ENCODE results near the gene PIM1. TPM values are rescaled to one million over a fixed set of nuclear protein-coding genes. Genes with fewer than 3 reads are reported as not detected.
"Not testable (repeated sequence)": the region's sequence is repeated elsewhere in the genome, so short reads cannot be mapped to it uniquely, and the experiment has no call there.

PIM1 gene
- polyA plus RNA-seq, 1 donor from 2014 or later = 4.1 TPM

DNA sequence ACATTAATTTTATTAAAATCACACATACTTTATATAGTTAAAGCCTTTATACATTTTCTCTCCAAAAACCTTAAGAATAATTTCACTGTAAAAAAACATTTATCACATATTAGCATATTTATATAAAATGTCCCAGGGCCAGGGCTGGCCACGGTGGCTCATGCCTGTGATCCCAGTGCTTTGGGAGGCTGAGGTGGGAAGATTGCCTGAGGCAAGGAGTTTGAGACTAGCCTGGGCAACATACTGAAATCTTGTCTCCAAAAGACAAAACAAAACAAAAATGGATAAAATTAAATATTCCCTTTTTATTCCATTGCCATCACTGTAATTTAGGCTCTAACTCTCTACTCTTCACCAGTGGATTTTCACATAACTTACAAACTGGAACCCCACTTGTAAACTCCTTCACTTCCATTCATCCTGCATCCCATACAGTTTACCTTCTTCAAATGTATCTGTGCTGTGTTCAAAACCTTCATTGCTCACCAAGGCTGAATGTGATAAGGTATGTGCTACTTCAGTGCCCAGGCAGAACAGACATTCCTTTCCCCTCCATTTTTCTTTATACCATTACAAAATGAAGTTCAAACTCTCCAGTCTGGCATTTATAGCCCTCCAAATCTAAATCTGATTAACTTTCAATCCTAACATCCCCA, 42.9 kb upstream of the PIM1 start:
- no peak overlapping the region for H2AFZ ChIP-seq (ENCODE audit: low read depth, low read length)
- H3K79me2 ChIP-seq (replicated peaks; ENCODE audit: insufficient read depth, low read length) = no peaks in the 10 kb centered on the region
- H3K9me2 ChIP-seq (ENCODE audit: insufficient read depth, low read length) = no peaks in the 10 kb centered on the region
- no peaks in the 10 kb centered on the region for H3K9me3 ChIP-seq (ENCODE audit: low read length)
- no peak overlapping the region for H3K27ac ChIP-seq (ENCODE audit: low read length)
- no peaks in the 10 kb centered on the region for H3F3A ChIP-seq (ENCODE audit: insufficient read depth, low read length, poor library complexity, severe bottlenecking)
- H3K27me3 ChIP-seq (ENCODE audit: insufficient read depth, low read depth, low read length) = no peaks in the 10 kb centered on the region
- no peaks in the 10 kb centered on the region for H3K36me3 ChIP-seq (ENCODE audit: insufficient read depth, low read length)
- no peak overlapping the region for H3K9ac ChIP-seq (ENCODE audit: low read length)
- no peak for TF ChIP-seq EP300 (conservative IDR thresholded peaks at IDR 0.05; ENCODE audit: poor library complexity, severe bottlenecking)
- TF ChIP-seq, protein P1, sequence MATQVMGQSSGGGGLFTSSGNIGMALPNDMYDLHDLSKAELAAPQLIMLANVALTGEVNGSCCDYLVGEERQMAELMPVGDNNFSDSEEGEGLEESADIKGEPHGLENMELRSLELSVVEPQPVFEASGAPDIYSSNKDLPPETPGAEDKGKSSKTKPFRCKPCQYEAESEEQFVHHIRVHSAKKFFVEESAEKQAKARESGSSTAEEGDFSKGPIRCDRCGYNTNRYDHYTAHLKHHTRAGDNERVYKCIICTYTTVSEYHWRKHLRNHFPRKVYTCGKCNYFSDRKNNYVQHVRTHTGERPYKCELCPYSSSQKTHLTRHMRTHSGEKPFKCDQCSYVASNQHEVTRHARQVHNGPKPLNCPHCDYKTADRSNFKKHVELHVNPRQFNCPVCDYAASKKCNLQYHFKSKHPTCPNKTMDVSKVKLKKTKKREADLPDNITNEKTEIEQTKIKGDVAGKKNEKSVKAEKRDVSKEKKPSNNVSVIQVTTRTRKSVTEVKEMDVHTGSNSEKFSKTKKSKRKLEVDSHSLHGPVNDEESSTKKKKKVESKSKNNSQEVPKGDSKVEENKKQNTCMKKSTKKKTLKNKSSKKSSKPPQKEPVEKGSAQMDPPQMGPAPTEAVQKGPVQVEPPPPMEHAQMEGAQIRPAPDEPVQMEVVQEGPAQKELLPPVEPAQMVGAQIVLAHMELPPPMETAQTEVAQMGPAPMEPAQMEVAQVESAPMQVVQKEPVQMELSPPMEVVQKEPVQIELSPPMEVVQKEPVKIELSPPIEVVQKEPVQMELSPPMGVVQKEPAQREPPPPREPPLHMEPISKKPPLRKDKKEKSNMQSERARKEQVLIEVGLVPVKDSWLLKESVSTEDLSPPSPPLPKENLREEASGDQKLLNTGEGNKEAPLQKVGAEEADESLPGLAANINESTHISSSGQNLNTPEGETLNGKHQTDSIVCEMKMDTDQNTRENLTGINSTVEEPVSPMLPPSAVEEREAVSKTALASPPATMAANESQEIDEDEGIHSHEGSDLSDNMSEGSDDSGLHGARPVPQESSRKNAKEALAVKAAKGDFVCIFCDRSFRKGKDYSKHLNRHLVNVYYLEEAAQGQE (IDR thresholded peaks at IDR 0.05; ENCODE audit: borderline replicate concordance) = no peak
- no peak for TF ChIP-seq EZH2 (IDR thresholded peaks at IDR 0.05; ENCODE audit: borderline replicate concordance, insufficient read depth, low read length, poor library complexity, severe bottlenecking)
- no peak for TF ChIP-seq MXI1 (conservative IDR thresholded peaks at IDR 0.05; ENCODE audit: poor library complexity, severe bottlenecking)
- H4K20me1 ChIP-seq (ENCODE audit: insufficient read depth) = no peaks in the 10 kb centered on the region
- no peak overlapping the region for H3K4me2 ChIP-seq (ENCODE audit: low read length)
- H3K4me3 ChIP-seq (ENCODE audit: low read length) = no peak overlapping the region

DNA sequence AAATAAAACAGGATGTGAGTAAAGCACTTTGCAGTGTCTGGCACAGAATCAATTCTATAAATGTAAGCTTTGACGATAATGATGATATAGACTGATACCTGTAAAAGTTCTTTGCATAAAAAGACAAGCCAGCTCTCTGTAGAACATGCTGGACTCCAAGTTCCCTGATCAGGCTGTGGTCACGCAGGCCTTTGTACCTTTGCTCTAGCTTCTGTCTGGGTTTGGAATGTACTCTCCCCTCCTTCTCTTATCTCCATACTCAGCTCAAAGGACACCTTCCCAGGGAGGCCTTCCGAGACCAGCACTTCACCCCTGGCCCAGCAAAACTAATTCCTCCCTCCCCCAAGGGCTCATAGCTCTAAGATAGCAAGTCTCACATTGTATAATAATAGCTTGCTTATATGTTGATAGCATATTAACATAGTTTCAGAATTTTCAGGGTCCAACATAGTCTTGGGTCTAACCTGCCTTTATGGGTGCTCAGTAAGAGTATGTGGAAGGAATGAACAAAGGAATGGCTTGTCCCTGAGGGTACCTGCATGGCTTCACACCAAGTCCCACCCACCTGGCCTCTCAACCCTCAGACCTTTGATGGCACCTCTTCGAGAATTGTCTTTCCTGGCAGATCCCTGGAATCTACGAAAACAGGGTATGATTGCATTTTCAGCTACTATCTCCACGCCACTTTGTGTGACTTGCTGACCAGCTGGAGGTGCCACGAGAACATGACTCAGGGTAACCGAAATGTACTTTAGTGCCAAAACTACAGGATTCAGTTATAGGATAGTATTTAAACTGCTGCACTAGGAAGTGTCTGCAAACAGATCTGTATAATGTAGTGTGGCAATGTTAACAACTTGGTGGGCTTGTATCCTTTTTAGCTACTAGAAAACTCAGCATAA, 41.7 kb upstream of the PIM1 start:
- H3K79me2 ChIP-seq (replicated peaks; ENCODE audit: insufficient read depth, low read length) = no peaks in the 10 kb centered on the region

DNA sequence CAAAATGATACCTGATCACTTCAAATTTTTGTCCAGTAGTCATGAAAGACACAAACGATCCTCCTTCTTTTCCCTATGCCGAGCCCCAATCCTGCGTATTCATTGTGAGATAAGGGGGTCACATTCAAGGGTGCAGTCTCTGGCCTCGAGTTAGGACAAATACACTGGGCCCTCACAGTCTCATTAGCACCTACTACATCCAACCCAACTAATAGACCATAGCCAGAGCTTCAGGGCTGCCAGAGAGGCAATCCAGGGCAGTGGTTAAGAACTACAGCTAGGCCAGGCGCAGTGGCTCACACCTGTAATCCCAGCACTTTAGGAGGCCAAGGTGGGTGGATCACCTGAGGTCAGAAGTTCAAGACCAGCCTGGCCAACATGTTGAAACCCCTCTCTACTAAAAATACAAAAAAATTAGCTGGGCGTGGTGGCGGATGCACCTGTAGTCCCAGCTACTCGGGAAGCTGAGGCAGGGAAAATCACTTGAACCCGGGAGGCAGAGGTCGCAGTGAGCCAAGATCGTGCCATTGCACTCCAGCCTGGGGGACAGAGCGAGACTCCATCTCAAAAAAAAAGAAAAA, 41.0 kb upstream of the PIM1 start:
- not testable (repeated sequence) for H3K4me2 ChIP-seq (ENCODE audit: low read length); H3K27me3 ChIP-seq (ENCODE audit: insufficient read depth, low read depth, low read length); H3F3A ChIP-seq (ENCODE audit: insufficient read depth, low read length, poor library complexity, severe bottlenecking); H2AFZ ChIP-seq (ENCODE audit: low read depth, low read length); H3K9ac ChIP-seq (ENCODE audit: low read length); H3K9me3 ChIP-seq (ENCODE audit: low read length); H3K9me2 ChIP-seq (ENCODE audit: insufficient read depth, low read length); H3K36me3 ChIP-seq (ENCODE audit: insufficient read depth, low read length); H3K27ac ChIP-seq (ENCODE audit: low read length); H4K20me1 ChIP-seq (ENCODE audit: insufficient read depth); H3K4me3 ChIP-seq (ENCODE audit: low read length); H3K79me2 ChIP-seq (replicated peaks; ENCODE audit: insufficient read depth, low read length)

More for the DNA sequence above, 41.7 kb upstream of the PIM1 start:
- Histone ChIP-seq H4K20me1 (ENCODE audit: insufficient read depth) (no peaks in the 10 kb centered on the region), H3K27ac (ENCODE audit: low read length) (no peak overlapping the region), H3K9ac (ENCODE audit: low read length) (no peak overlapping the region), H3K4me2 (ENCODE audit: low read length) (no peak overlapping the region), H3F3A (ENCODE audit: insufficient read depth, low read length, poor library complexity, severe bottlenecking) (no peaks in the 10 kb centered on the region), H3K9me3 (ENCODE audit: low read length) (no peaks in the 10 kb centered on the region), H3K27me3 (ENCODE audit: insufficient read depth, low read depth, low read length) (no peaks in the 10 kb centered on the region), H3K36me3 (ENCODE audit: insufficient read depth, low read length) (no peaks in the 10 kb centered on the region), H3K4me3 (ENCODE audit: low read length) (no peak overlapping the region), H2AFZ (ENCODE audit: low read depth, low read length) (no peak overlapping the region), H3K9me2 (ENCODE audit: insufficient read depth, low read length) (no peaks in the 10 kb centered on the region)
- TF ChIP-seq RAD21 (conservative IDR thresholded peaks at IDR 0.05) = no peak
- TF ChIP-seq, protein P2, sequence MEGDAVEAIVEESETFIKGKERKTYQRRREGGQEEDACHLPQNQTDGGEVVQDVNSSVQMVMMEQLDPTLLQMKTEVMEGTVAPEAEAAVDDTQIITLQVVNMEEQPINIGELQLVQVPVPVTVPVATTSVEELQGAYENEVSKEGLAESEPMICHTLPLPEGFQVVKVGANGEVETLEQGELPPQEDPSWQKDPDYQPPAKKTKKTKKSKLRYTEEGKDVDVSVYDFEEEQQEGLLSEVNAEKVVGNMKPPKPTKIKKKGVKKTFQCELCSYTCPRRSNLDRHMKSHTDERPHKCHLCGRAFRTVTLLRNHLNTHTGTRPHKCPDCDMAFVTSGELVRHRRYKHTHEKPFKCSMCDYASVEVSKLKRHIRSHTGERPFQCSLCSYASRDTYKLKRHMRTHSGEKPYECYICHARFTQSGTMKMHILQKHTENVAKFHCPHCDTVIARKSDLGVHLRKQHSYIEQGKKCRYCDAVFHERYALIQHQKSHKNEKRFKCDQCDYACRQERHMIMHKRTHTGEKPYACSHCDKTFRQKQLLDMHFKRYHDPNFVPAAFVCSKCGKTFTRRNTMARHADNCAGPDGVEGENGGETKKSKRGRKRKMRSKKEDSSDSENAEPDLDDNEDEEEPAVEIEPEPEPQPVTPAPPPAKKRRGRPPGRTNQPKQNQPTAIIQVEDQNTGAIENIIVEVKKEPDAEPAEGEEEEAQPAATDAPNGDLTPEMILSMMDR (IDR thresholded peaks at IDR 0.05; ENCODE audit: poor library complexity, severe bottlenecking) = no peak
- TF ChIP-seq, protein P1 (IDR thresholded peaks at IDR 0.05; ENCODE audit: borderline replicate concordance) = no peak
- no peak for TF ChIP-seq MXI1 (conservative IDR thresholded peaks at IDR 0.05; ENCODE audit: poor library complexity, severe bottlenecking)
- no peak for TF ChIP-seq SMC3 (conservative IDR thresholded peaks at IDR 0.05; ENCODE audit: poor library complexity)
- TF ChIP-seq EP300 (conservative IDR thresholded peaks at IDR 0.05; ENCODE audit: poor library complexity, severe bottlenecking) = no peak
